Left colon (tissue), 2 donors: ENCODE measurements around the gene DNAJC15. TPM values are rescaled to one million over a fixed set of nuclear protein-coding genes. Genes with fewer than 3 reads are reported as not detected.
"Not testable (repeated sequence)": the region's sequence is repeated elsewhere in the genome, so short reads cannot be mapped to it uniquely, and the experiment has no call there.

Experiments used
- ATAC-seq: fragments of 200-7000 bp; cut with Tn5 transposase; one replicate; pipeline ENCODE4 v1.9.1; 2020; ENCODE audit warnings: mild to moderate bottlenecking, moderate library complexity
- DNase-seq, 2 donors: peaks; one replicate each; pipeline ENCODE4 v3.0.0-alpha.2; 2020
- intact Hi-C, 2 donors: fragments of 100-400 bp; cut with DNase I in 1 of 2; cut with micrococcal nuclease in 1 of 2; formaldehyde crosslinking; loops; one replicate each; pipeline versions ENCODE4 v1.11.2 to v1.14.0; 2022; cut with DNase I, micrococcal nuclease
- total RNA-seq, 2 donors: library from RNA; stranded (reverse); fragmentation: NEBNext Ultra II Directional; extraction: Animal tissue kit (Norgen Biotek cat#: 25700); gene quantifications; one replicate each; pipeline ENCODE4 v1.2.1, GENCODE V29; 2021
- donor health status: DM: no; HTN: no; CAD: no.
- donor health status: DM: yes; HTN: yes; CAD: no.

Gene DNAJC15
- total RNA-seq, 2 donors from 2014 or later, result 22.8 to 29.2 TPM

DNA sequence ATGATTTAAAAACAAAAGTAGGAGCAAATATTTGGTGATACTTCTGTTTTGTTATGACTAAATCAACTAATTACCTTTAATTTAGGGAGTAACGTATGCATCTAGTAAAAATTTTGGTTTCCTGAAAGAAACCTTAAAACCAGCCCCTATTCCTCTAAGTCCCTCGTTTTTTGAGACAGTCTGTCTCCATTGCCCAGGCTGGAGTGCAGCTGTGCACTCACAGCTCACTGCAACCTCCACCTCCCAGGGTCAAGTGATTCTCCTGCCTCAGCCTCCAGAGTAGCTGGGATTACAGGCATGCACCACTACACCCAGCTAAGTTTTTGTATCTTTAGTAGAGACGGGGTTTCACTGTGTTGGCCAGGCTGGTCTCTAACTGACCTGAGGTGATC lies 52.1 kb downstream of the DNAJC15 start:
- DNase-seq, ATAC-seq, intact Hi-C loops: not testable (repeated sequence)

DNA sequence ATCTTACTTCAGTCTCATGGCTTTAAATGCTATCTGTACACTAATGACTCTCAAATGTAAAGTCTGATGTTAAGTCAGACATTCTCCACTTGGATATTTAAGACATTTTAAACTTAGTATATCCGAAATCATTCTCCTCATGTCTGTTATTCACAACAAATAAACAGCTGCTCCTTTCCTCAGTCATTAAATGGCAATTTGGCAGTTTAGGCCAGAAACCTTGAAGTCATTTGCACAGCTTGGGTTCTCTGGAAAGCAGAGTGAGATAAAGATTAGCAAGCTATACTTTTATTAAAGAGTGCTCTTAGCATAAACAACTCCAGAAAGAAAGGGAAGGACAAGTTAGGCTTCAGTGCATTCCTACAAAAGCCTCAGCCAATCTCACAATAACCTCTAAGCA lies 53.7 kb downstream of the DNAJC15 start:
- DNase-seq (no peak), ATAC-seq (no peak)
- intact Hi-C loops, result no loop called here

DNA sequence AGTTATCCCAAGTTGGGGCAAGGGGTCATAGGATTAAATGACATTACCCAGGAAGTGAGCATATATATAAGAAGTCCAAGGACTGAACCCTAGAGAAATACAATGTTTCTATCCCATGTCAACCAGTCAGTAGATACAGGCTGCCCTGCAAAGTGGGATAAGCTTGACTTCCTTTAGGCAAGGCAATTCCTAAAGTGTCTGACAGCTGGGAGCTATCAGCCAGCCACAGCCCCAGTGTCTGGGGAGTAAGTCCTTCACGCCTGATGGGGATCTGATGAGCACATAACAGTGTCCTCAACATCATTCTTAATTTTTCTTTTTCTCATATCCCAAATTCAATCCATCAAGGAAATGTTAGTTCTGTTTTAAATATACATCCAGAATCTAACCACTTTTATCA lies 54.1 kb downstream of the DNAJC15 start:
- intact Hi-C loops, result no loop called here
- DNase-seq (no peak), ATAC-seq (no peak)

DNA sequence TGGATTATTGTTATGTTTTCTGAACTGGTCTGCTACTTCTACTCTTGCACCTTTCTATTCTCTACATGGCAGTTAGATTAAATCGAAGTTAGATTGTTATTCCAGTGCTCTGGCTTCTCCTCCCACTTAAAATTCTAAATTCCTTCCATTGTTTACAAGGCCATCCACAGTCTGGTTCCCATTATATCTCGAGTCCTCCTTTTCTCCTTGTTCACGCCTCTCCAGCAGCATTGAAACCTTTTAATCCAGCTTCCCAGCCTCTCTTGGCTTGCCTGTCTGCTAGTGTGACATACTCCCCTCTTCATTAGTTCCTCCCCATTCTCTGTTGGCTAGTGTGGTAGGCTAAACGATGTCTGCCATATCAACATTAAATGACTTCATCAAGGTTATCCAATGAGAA lies 54.5 kb downstream of the DNAJC15 start:
- ATAC-seq (no peak), DNase-seq (no peak)
- intact Hi-C loops, result no loop called here

DNA sequence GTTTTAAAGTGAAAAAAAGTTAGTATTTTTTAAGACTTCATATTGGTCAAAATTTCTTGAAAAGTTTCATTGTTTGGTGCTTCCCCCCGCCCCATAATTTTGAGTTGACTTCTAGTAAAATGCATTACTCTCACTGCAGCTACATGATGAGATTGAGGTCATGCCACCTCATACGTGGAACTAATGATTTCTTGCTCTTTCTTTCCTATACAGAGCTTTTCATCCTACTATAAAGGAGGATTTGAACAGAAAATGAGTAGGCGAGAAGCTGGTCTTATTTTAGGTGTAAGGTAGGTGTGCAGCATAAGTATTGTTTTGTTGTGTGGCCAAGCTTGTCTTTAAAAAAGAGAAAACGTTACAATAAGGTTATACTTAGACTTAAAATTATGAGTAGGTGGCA lies 55.0 kb downstream of the DNAJC15 start:
- ATAC-seq, result no peak
- intact Hi-C loops, result no loop called here
- no peak for DNase-seq

DNA sequence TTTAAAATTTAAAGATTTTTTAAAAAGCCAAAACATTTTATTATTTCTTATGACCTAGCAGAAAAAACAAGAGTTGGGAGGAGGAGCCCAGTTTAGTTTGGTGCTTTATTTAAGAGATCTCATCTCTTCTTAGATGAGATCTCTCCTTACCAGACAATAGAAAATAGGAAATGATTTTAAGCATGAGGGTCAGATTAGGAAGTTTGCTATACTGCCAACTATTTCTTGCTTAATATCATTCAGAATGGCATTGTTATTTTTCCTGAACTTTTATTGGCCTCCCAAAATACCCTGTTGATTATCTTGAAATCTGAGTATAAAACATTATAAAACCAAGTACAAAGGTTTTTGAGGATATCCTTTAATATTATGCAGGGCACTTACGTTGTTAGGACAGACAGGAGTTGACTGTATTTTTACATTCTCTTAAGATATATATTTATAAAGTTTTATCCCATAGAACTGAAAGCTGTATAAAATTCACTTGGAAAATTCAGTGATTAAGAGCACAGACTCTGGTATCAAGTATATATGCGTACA lies 56.1 kb downstream of the DNAJC15 start:
- ATAC-seq, result no peak
- intact Hi-C loops, result no loop called here
- DNase-seq, result no peak

DNA sequence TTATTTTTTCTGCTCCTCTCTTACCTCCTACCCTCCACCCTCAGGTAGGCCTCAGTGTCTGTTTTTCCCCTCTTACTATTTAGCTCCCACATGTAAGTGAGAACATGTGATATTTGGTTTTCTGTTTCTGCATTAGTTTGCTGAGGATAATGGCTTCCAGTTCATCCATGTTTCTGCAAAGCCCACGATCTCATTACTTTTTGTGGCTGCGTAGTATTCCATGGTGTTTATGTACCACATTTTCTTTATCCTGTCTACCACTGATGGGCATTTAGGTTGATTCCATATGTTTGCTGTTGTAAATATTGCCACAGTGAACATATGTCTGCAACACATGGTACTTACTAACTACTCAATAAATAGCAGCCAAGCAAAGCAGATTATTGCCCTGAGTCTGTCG lies 56.8 kb downstream of the DNAJC15 start:
- ATAC-seq (no peak), DNase-seq (no peak)
- intact Hi-C loops, result loop anchor here in 1 of 2 donors (10.0 kb wide), 1 partner anchor 725 kb away; no protein-coding TSS in a partner anchor

DNA sequence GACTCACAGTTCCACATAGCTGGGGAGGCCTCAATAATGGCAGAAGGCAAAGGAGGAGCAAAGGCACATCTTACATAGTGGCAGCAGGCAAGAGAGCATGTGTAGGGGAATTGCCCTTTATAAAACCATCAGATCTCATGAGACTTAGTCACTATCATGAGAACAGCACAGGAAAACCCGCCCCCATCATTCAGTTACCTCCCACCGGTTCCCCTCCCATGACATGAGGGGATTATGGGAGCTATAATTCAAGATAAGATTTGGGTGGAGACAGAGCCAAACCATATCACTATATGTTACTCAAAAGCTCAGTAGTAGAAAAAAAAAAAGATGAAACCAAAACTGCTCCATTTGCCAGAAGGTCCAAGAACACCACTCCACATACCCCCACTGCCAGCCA lies 58.5 kb downstream of the DNAJC15 start:
- intact Hi-C loops, result loop anchor here in 1 of 2 donors (10.0 kb wide), 1 partner anchor 723 kb away; no protein-coding TSS in a partner anchor
- no peak for ATAC-seq
- no peak for DNase-seq

DNA sequence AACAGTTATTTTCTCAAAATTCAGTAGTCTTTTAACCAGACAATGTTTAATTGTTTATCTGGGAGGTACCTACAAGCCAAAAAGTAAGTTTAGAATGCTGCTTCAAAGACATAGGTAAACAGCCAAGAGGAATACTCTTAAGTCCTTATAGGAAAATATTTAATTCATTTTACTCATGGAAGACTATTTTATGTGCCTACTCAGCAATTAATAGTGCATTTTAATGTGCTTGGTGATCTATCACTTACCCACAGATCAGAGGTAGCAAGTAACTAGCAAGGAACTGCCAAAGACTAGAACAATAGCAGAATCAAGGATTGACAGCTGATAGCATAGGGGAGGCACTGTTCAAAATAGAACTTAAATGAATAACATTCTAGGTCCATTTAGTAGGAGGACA lies 60.4 kb downstream of the DNAJC15 start:
- DNase-seq, result no peak
- intact Hi-C loops, result loop anchor here in 1 of 2 donors (10.0 kb wide), 1 partner anchor 721 kb away; no protein-coding TSS in a partner anchor
- no peak for ATAC-seq

DNA sequence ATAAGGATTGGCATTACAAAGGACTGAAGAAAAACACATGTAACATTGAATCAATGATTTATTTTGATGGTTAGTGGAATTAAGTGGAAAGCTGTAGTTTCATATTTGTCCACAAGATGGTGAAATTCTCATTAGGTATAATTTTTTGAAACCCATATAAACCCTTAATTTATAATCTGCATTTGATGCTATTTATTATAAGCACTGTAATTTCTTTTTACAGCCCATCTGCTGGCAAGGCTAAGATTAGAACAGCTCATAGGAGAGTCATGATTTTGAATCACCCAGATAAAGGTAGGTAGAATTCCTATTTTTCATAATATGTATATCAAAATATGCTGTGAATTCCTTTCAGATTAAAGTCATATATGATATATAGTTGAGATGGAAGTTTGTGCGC lies 62.2 kb downstream of the DNAJC15 start:
- ATAC-seq, result no peak
- intact Hi-C loops, result loop anchor here in 1 of 2 donors (10.0 kb wide), 1 partner anchor 719 kb away; no protein-coding TSS in a partner anchor

DNA sequence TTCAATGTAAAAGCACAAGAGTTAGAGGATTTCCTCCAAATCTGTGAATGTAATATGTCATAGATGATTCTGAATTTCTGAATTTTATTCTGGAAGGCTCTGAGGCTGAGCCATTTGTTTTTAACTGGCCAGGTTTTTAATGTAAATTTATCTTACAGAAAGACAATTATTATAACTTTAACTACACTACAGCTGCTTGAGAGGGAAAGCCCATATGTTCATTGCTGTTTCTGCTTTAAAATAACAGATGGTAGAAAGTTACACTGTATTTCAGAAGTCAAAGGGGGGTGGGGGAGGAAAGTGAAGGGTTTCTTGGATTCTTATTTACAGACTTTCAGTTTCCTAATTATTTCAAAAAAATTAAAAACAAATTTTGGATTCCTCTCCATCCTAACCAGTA lies 62.8 kb downstream of the DNAJC15 start:
- intact Hi-C loops, result loop anchor here in 1 of 2 donors (10.0 kb wide), 1 partner anchor 719 kb away; no protein-coding TSS in a partner anchor
- ATAC-seq, result no peak
- DNase-seq, result no peak

More for the DNA sequence above, 62.2 kb downstream of the DNAJC15 start:
- no peak for DNase-seq

DNA sequence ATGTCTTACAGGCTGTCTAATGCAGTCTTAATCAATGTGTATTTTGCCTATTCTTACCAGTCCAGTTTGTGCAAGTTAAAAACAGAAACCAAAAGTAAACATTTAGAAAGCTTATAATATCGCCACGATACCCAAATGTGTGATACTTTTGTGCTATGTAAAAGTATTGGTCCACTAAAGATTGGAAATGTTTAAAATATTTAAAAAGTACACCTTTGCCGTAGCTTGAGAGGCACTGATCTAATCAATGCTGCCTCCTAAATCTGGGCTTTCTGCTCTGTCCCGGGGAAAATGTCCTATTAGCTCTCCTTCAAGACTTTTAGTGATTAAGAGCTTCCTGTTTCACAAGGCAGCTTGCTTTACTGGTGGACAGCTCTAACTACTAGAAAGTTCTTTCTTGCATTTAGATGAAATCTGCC lies 64.7 kb downstream of the DNAJC15 start:
- intact Hi-C loops, result loop anchor here in 1 of 2 donors (10.0 kb wide), 1 partner anchor 717 kb away; no protein-coding TSS in a partner anchor
- DNase-seq, result no peak
- no peak for ATAC-seq

DNA sequence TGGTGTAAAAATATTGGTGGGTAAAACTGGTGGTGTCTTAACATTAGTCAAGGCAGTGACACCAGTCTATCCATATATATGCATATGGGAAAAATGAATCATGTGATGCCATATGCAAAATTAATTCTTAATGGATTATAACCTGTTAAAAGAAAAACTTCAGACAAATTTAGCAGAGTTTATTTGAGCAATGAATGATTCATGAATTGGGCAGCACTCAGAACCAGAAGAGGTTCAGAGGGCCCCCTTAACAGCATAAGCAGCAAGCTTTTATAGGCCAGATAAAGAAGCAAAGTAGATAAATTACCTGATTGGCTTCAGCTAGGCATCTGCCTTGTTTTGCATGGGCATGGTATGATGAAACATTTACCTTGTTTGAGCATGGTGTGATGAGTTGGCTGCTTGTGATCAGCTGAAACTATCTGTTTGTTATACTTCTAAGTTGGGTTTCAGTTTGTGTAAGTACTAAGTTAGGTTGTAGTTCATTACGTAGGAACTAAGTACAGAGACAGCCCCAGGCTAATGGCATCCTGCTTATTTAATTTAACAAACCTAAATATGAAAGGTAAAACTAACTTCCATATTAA lies 66.6 kb downstream of the DNAJC15 start:
- no peak for DNase-seq
- intact Hi-C loops, result loop anchor here in 1 of 2 donors (10.0 kb wide), 1 partner anchor 715 kb away; no protein-coding TSS in a partner anchor

DNA sequence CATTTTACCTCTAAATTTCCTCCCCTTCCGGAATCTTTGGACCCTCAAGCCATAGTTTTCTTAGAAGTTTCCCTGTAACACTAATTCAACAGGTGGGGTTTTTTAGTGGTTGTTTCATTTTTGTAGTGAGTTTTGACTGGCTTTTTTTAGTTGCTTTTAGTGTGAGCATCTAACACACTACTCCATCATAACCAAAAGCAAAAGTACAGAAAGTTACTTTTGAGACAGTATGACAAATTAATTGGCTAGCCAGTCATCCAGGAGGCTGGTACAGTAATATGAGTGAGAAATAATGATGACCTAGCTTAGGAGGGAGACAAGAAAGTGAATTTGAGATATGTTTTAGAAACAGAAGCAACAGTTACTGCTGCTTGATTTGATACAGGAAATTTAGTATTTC lies 71.5 kb downstream of the DNAJC15 start:
- no peak for ATAC-seq
- no peak for DNase-seq
- intact Hi-C loops, result no loop called here

More for the DNA sequence above, 66.6 kb downstream of the DNAJC15 start:
- no peak for ATAC-seq

DNA sequence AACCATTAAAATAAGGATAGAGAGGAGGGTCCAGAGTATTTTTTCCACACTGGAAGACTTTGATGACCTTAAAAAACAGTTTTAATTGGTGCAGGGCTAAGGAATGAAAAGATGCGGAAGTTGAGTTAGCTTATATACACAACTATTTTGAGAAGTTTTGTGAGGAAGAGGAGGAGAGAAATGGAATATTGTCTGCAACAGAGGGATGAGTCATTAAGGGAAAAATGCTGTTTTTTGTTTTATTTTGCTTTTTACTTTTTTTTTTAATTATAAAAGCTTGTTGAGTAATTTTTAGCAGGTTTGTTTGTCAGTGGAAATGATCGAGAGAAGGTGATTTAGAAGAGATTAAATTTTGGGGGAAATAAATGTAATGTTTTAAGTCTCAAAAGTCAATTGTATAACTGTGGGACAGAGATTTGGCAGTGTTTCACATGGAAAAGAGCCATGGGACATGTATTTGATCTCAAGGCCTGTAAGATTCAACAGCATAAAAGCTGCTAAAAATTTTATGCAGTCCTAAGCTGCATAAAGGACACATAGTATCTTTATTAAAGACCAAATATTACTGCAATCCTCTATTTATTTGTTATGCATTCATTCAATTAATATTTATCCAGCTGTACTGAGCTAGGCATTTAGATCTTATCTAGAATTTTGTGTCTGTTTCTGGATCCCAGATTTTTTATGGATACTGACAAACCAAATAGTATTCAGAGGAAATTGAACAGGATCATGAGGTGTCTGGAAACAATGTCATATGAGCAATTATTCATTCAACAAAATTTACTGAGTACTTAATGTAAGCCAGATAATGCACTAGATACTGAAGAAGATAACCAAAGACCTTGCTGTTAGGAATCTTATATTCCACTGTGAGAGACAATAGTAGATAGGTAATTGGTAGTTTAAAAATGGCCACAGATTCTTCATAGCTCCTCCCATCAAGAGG lies 72.7 kb downstream of the DNAJC15 start:
- intact Hi-C loops, result no loop called here
- DNase-seq (no peak), ATAC-seq (no peak)

DNA sequence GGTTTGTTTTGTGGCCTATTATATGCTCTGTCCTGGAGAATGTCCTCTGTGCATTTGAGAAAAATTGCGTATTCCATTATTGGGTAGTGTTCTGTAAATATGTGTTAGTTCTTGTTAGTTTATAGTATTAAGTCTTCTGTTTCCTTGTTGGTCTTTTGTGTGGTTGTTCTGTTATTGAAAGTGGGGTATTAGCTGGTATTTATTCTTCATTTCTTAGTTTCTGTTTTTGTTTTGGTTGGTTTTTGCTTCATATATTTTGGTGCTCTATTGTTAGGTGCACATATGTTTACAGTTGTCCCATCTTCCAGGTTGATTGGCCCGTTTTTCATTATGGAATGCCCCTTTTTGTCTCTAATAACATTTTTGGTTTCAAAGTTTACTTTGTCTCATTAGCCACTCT lies 77.3 kb downstream of the DNAJC15 start:
- DNase-seq (no peak), ATAC-seq (no peak)
- intact Hi-C loops, result no loop called here

DNA sequence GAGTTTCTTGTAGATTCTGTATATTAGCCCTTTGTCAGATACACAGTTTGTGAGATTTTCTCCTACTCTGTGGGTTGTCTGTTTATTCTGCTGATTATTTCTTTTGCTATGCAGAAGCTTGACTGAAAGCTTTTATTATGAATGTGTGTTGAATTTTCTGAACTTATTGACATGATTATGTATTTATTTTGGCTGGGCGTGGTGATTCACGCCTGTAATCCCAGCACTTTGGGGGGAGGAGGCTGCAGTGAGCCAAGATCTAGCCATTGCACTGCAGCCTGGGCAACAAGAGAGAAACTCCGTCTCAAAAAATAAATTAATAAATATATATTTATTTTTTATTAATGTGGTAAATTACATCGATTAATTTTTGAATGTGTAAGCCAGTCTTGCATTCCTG lies 78.9 kb downstream of the DNAJC15 start:
- no peak for DNase-seq
- intact Hi-C loops, result no loop called here

DNA sequence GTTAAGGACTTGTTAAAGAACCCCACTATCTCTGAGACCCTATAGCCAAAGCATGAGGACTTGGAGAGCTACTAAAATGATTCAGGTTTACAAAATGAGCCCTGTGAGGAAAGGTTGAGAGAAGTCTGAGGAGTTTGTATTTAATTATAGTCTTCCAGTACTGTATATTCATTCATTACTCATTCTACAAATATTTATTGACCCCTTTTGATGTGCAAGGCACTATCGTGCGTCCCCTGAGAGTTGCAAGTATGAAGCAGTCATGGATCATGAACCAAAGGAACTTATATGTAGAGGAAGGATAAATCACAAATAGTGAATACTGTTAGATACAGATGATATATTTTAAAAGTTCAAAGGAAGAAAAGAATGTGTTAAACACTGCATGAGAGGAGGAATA lies 84.4 kb downstream of the DNAJC15 start:
- intact Hi-C loops, result no loop called here
- DNase-seq, result no peak
- no peak for ATAC-seq

More for the DNA sequence above, 78.9 kb downstream of the DNAJC15 start:
- peak; percentile 38 for ATAC-seq

DNA sequence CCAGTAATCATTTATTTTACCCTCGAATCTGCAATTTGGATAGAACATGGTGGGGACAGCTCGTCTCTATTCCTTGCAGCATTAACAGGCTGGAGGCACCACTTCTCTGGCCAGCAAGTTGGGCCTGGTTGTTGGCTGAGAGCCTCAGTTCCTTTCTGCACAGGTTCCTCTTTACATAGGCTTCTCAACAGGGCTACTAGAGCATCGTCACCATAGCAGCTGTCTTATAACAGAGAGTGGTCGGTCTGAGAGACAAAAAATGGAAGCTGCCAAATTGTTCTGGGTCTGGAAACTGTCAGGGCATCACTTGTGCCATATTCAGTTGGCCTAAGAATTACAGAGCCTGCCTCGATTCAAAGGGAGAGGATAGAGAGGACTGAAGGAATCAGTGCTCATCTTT lies 86.7 kb downstream of the DNAJC15 start:
- DNase-seq, result no peak
- intact Hi-C loops, result no loop called here
- peak; percentile 11 for ATAC-seq
